Sigmoid colon (tissue), 4 donors: ENCODE measurements around the gene HSD17B4.

Experiments
- CTCF ChIP-seq, 4 experiments: fragments of 450-650 bp in 3 of 4; fragments of 200-600 bp in 1 of 4; IDR thresholded peaks; one replicate each; pipeline ENCODE4 v1.5.1; 2016 to 2019; ENCODE audit warnings: antibody characterized with exemption in 4 of 4, mild to moderate bottlenecking in 3 of 4, moderate library complexity in 2 of 4
- EP300 ChIP-seq, 4 donors: sonication (generic); formaldehyde crosslinking; IDR thresholded peaks; one replicate each; pipeline ENCODE4 v1.6.1; 2017; ENCODE audit warnings: antibody characterized with exemption in 4 of 4
- POLR2A ChIP-seq, 2 donors: fragments of 450-650 bp; IDR thresholded peaks; one replicate each; pipeline ENCODE4 v1.6.1; 2016; ENCODE audit warnings: antibody characterized with exemption in 2 of 2, mild to moderate bottlenecking in 2 of 2, moderate library complexity in 2 of 2

- no peak for TF ChIP-seq EP300 (IDR thresholded peaks at IDR 0.05)
- no peak for TF ChIP-seq CTCF (IDR thresholded peaks at IDR 0.05)
- TF ChIP-seq POLR2A (IDR thresholded peaks at IDR 0.05) = no peak
Measured at GRCh38 chr5:119484884-119485283, 32.6 kb downstream of the HSD17B4 start.
